Omental fat pad (tissue), 4 donors: ENCODE results near the gene COLEC12. TPM values are rescaled to one million over a fixed set of nuclear protein-coding genes. Genes with fewer than 3 reads are reported as not detected.

Experiments used
- ATAC-seq: fragments of 150-250 bp; one replicate; pipeline ENCODE4 v1.9.1; 2016; ENCODE audit warnings: mild to moderate bottlenecking, moderate library complexity; ENCODE audit not compliant: low FRiP score
- DNase-seq: peaks from one replicate; pipeline ENCODE4 v3.0.0-alpha.2; 2019; ENCODE audit warnings: low spot score
- CTCF ChIP-seq, 3 donors: fragments of 450-650 bp; IDR thresholded peaks; one replicate each; pipeline ENCODE4 v1.5.1; 2016 to 2017; ENCODE audit warnings: antibody characterized with exemption in 3 of 3, mild to moderate bottlenecking in 3 of 3, moderate library complexity in 2 of 3
- total RNA-seq, 4 donors: library from RNA; depleted of rRNA; stranded (reverse); fragments of >200 nt; gene quantifications; one replicate each; pipeline ENCODE4 v1.1.0, GENCODE V29; 2016

Gene COLEC12
- total RNA-seq, 4 donors from 2014 or later, result 25.3 to 54.8 (median 42.7) TPM

DNA sequence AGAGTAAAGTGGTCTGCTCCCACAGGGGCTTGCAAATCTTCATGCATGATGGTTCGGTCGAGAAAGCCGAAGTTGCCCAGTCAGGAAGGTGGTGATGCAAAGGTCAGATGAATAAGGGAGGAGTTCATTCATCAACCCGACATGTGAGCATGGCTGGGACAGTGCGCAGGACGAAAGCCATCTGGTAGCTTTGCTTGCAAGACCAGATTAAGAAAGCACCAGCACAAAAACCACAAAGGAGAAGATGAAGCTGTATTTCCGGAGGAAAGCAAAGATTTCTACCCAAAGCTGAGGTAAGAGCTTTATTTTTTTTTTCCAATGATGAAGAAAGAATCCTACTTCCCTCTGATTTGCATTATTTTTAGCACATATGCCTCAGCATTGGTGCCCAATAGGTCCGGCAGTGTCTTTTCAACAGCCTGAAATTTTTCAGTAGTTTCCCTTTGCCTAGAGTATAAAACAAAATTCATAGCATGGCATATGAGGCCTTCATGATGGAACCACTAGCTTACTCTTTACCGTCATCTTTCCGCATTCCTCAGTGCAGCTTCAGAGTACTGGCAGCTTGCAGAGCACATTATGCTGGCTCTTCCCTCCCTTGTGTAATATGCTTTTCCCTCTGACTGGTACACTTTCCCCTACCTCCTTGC lies 120.7 kb downstream of the COLEC12 start:
- no peak for ATAC-seq
- TF ChIP-seq CTCF (IDR thresholded peaks at IDR 0.05), result no peak
- DNase-seq, result no peak

DNA sequence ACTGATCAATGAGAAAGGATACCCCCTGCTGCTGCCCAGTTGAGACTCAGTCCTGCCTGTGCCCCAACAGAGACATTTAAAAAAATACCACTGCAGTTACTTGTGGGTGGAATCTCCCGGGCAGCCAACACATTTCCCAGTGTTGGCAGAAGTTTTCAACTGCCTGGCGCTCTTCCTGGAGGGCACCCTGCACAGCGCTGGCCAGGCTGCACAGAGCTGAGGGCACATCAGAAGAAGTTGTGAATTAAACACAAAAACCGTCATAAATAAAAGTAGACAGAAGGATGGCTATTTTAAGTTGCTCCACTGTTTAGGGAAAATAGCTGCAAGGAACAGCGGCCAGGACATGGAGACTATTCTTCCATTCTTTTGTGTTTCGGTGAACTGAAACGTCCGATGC lies 122.4 kb downstream of the COLEC12 start:
- DNase-seq, result no peak
- peak; percentile 17 for ATAC-seq
- no peak for TF ChIP-seq CTCF (IDR thresholded peaks at IDR 0.05)

DNA sequence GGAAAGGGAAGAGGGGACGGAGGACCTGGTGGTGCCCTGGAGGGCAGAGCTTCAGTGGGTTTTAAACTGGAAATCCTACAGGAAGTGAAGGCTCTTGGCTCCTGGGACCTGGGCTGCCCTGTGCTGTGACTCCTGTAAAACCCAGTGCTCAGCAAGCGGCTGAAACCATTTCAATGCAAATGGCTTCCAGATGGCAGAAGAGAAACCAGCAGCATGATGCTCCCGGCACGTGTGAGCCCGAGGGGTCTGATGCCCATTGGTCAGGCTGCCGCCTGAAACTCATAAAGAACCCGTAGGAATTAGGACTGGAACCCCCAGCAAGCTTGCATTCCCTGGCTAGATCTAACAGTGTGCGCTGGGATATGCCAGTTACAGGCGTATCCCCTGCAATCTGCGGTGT lies 123.4 kb downstream of the COLEC12 start:
- no peak for DNase-seq
- no peak for TF ChIP-seq CTCF (IDR thresholded peaks at IDR 0.05)
- ATAC-seq, result no peak

DNA sequence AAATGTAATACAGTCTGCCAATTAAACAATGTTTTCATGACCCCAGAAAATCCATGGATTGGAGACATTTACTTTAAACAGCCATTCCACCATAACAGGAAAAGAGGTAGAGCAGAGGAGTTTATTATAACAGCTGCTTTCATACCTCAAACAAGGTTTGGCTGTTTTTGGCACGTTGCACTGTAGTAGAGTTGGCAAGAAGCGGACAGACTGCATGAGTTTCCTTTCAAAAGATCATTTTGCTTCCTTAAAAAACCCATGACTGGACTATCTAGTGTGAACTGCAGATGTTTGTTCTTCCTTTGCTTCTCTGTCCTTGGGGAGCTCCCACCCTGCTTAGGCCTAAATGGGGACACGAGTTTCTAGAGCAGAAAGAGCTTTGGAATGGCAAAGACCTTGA lies 124.2 kb downstream of the COLEC12 start:
- ATAC-seq, result no peak
- no peak for TF ChIP-seq CTCF (IDR thresholded peaks at IDR 0.05)
- no peak for DNase-seq

GRCh38 chr18:374721-375168 lies 125.8 kb downstream of the COLEC12 start:
- no peak for ATAC-seq
- no peak for DNase-seq
- no peak for TF ChIP-seq CTCF (IDR thresholded peaks at IDR 0.05)

GRCh38 chr18:373780-374179 lies 126.7 kb downstream of the COLEC12 start:
- no peak for TF ChIP-seq CTCF (IDR thresholded peaks at IDR 0.05)
- DNase-seq (no peak), ATAC-seq (no peak)

GRCh38 chr18:371609-371982 lies 128.9 kb downstream of the COLEC12 start:
- DNase-seq (no peak), ATAC-seq (no peak)
- TF ChIP-seq CTCF (IDR thresholded peaks at IDR 0.05), result no peak
